Middle frontal gyrus (tissue), 1 donor: Measurements from ENCODE around the gene CLSTN3.

Source experiments
- DNase-seq: peaks from one replicate; pipeline ENCODE4 v3.0.0-alpha.2; 2015; ENCODE audit warnings: low spot score; ENCODE audit errors: extremely low spot score

CLSTN3 gene

GRCh38 chr12:7188562-7189397 lies 58.6 kb downstream of the CLSTN3 start:
- peak; percentile 47 for DNase-seq

GRCh38 chr12:7189398-7190267 lies 59.5 kb downstream of the CLSTN3 start, which contains the start of gene PEX5:
PEX5 (plus strand) TSS chr12:7189686; CDS start chr12:7190378, 692 bp downstream.
- DNase-seq, result peak; percentile 84

- DNase-seq, result no peak
Observed at GRCh38 chr12:7190268-7191055, 60.3 kb downstream of the CLSTN3 start.

DNA sequence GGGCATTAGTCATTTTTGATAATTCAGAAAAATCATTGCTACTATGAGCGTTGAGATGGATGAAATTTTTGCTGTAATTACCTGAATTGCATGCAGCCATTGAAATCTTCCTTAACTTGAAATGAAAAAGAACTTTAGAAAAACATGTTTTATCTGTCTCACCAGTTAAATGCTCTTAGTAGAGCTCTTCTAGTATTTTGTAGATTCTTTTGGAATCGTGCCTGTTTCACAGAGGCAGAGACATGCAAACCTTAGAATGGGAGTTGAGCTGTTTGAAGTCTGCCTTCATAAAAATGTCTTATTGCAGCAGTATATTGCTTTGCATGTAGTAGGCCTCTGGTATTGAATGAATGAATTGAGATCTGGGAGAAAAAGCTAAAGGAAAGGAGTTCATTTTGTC lies 63.5 kb downstream of the CLSTN3 start:
- DNase-seq, result no peak

DNA sequence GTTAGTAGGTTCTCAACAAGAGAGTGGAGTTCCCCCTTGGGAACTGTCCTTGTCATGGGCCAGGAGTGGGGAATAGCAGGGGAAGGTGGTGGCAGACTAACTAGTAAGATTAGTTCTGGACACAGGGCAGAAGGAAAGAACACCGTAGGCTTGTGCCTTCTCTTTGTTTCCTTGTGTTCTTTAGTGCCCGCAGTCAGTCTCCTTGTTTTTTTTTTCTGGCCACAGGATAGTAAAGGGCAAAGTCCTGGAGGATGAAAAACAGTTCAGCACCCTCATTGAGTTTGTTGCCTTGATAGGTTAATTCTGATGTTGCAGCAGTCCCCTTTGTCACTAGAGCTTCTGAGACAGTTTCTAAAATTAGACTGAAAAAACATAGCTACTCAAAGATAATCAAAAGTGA lies 67.7 kb downstream of the CLSTN3 start:
- no peak for DNase-seq

DNA sequence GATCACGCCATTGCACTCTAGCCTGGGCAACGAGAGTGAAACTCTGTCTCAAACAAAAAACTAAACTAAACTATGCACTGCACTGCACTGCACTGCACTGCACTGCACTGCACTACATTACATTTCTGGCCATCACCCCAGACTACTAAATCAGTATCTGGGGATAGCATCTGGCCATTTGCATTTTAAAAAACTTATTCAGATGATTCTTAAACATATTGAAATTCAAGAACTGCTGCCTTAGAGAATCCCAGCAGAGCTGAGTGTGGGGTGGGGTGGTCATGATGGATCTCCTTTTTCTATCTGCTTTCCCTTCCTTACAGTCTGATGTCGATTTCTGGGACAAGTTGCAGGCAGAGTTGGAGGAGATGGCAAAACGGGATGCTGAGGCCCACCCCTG lies 72.9 kb downstream of the CLSTN3 start:
- DNase-seq, result no peak

DNA sequence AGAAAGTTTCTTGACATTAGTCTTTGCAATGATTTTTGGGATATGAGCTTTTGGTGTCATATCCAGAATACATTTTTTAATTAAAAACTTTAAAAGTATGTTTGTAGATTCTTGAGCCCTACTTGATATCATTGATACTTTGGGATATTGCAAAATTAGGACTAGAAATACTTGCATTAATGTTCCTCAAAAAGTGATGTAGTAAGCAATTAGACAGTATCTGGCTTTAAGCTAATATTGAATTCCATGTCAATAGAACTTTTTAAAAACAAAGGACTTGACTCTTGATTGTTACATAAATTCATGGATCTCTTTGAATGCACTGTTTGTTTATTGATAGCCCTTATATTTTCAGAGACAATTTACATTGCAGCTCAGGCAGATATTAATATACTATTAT lies 74.9 kb downstream of the CLSTN3 start:
- DNase-seq, result no peak

- DNase-seq, result no peak
Observed at GRCh38 chr12:7206691-7207090, 76.5 kb downstream of the CLSTN3 start.

DNA sequence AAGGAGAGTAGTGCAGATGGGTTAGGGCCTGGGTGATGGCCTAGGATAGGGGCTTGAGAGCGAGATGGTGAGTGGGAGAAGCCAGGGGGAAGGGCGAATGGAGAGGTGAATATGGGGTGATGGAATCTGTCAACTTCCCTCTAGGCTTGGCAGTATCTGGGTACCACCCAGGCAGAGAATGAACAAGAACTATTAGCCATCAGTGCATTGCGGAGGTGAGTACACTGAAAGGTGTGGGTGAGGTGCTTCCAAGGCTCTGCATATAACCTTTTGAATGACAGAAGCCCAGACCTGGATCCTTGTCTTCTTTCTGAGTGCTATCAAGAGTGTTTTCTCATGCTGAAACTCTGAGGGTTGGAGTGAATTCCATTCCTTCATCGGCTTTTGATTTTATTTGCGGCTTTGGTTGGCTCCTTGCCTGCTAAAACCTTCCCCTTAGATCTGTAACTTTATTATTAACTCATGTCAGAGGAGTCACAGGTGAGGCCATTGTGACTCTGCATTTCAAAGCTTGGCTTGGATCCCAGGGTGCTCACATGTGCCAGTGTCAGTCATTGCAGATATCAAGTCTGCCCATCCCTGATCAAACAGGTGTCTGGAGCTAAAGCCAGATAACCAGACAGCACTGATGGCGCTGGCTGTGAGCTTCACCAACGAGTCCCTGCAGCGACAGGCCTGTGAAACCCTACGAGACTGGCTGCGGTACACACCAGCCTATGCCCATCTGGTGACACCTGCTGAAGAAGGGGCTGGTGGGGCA lies 77.9 kb downstream of the CLSTN3 start:
- DNase-seq, result no peak
